HG03521 (cell line): Measurements from ENCODE around the gene CRTAC1.

Experiments
- ATAC-seq: cut with Tn5 transposase; IDR thresholded peaks from one replicate; pipeline ENCODE4 v1.9.1; 2021; ENCODE audit warnings: mild to moderate bottlenecking, moderate library complexity; ENCODE audit not compliant: unreplicated experiment

The CRTAC1 gene

DNA sequence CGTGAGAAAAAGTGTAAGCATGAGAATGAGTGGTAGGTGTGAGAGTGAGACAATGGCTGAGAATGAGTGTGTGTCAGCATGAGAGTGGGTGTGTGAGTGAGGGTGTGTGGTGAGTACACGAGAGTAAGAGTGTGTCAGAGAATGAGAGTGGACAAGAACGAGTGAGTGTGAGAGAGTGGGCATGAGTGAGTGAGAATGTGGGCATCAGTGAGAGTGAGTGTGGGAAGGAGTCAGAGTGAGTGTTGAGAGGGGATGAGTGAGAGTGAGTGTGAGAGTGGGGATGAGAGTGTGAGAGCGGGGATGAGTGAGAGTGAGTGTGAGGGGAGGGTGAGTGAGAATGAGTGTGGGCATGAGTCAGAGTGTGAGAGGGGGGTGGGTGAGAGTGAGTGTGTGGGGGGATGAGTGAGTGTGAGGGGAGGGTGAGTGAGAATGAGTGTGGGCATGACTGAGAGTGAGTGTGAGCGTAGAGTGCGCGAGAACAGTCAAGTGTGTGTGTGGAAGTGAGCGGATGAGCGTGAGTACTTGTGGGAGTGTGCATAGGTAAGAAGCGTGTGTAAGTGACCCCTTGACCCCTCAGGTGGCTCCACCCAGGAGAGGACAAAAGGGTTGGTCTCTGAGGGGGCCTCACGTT is 105.0 kb downstream of the CRTAC1 start:
- no peak for ATAC-seq

GRCh38 chr10:97924678-97925077 is 105.7 kb downstream of the CRTAC1 start:
- no peak for ATAC-seq

- no peak for ATAC-seq
These were observed 106.9 kb downstream of the CRTAC1 start for GRCh38 chr10:97923476-97923875.

DNA sequence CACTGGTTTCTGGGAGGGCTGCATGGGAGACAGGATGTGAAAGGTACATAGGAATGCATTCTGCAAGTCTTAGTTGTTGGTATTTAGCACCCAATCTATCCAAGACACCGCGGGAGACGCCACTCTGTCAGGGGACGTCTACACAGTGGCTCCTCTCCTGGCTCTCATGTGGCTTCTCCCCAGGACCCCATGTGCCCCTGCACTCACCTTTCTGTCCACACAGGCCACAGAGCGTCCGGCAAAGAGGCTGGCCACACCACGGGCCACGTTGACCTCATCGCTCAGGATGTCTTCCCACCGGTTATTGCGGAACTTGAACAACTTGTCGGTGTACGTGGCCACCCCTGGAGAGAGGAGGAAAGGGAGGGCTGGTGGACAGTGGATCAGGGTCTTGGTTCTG is 107.4 kb downstream of the CRTAC1 start:
- ATAC-seq = no peak

DNA sequence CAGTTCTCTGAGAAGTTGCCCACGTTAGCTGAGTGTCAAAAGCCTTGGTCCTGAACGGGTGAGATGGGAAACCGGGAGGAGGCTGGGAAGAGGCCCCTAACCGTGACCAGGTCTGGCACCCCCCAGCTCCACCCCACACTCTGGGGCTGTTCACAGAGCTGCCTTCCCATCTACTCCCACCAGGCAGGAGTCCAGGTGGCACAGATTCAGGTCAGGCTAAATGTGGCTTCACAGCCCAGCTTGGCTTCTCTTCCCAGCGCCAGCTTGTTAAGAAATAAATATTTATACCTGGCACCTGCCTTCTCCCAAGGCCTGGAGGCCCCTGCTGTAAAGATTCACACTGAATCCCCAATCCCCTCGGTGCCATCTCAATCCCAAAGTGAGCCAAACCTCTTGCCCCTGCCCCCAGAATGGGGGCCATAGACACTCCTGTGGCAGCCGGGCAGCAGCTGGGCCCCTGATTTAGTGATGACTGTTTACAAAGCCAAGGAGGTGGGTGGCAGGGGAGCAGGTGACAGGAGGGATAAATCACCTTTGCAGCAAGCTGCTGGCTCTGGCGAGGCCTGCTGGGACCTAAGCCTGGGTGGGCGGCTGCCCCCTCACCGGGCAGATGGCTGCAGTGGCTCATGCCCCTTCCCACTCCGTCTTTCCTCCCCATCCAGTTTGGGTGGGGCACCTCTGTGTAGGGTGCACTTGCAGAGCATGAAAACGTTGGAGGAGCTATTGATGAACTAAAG is 108.2 kb downstream of the CRTAC1 start:
- ATAC-seq = no peak

- ATAC-seq = no peak
These were observed 108.8 kb downstream of the CRTAC1 start for GRCh38 chr10:97921581-97922021.

GRCh38 chr10:97920865-97921264 is 109.6 kb downstream of the CRTAC1 start:
- ATAC-seq = no peak

DNA sequence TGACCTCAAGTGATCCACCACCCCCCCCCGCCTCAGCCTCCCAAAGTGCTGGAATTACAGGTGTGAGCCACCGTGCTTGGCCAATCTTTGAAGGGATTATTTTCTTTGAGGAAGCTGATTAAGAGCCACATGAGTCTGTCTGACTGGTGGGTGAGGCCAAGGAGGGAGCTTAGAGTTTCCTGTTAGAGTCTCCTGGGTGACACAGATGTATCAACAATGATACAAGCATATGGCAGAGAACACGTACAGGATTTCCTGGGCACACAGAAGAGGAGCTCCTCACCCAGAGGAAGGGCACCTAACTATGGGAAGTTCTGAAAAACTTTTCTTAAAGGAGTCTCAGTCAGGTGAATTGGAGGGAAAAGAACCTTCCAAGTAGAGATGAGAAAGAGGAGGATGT is 111.4 kb downstream of the CRTAC1 start:
- no peak for ATAC-seq

DNA sequence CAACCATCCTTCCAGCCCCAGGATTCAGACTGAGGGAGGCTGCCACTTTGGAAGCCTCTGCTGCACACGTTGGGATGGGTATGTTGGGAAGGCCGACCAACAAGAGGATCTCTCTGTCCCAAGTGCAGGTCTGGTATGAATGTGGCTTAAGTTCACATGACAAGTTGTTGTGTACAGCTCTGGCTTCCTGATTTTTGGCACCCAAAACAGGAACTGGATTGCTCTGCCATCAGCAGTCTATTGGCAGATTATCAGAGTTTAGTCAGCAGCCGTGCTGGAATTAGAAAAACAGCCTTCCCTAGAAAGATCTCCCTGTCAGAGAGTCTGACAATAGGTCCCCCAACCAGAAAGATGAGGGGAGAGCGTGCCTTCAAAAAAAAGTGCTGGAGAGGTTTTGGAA is 113.8 kb downstream of the CRTAC1 start:
- ATAC-seq = no peak

GRCh38 chr10:97915346-97916131 is 114.9 kb downstream of the CRTAC1 start:
- no peak for ATAC-seq

DNA sequence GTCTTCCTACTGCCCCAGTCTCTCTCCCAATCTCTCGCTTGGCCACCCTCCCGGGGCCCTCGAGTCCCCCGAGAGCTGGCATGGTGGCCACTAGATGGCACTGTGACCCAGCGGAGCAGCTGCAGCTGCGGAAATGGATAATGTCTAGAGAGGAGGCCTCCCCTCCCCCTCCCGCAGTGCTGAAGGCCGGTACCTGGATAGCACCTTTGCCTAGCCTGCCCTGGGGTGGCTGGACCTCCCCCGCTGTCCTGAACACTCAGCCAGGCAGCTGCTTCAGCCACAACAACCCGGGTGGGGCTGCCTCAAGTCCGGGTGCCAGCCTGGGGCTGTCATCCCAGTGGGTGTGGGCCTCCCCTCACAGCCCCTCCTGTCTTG is 115.6 kb downstream of the CRTAC1 start:
- no peak for ATAC-seq

DNA sequence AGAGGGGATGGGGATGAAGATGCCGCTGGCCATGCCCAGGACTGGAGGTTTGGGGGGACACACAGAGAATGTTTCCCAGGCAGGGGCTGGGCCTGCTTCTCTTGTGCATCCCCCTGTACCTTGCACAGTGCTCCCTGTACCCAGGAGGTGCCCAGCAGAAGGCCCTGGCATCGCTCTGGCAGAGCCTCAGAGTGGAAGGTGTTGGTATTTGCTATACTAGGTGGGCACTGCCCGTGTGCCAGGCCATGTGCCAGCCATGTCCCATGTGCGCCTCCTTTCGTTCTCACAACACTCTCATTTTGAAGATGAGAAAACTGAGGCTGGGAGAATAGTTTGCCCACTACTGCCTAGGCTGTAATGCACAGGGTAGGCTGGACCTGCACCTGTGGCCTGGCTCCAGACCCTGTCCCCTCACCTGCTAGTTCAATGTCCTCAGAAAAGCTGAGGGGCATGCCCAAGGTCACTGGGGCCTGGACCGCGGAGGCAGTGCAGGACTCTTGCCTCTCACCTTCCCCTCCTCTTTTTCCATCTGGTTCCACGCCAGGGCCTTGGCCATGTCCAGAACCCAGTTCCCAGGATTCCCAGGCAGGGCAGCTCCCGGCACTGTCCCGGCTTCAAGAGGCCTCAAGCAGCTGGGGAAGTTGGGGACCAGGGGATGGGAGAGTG is 116.1 kb downstream of the CRTAC1 start:
- ATAC-seq = no peak

DNA sequence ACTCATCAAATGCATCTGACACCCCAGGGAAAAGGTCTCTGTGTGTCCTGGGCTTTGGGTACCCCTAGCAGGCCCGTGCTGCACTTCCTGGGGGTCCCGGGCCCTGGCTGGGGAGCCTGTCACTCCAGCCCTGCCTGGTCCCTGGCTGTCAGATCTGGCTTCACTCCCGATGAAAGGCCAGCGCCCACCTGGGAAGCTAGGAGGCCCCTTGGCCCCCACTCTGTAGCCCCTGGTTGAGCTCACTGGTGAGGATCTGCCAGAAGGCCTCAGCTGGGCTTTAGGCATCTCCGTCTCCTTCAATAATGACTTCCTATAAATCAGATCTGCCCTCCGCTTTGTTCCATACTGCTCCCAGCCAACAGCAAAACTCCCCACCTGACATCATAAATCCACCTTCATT is 116.8 kb downstream of the CRTAC1 start:
- no peak for ATAC-seq

DNA sequence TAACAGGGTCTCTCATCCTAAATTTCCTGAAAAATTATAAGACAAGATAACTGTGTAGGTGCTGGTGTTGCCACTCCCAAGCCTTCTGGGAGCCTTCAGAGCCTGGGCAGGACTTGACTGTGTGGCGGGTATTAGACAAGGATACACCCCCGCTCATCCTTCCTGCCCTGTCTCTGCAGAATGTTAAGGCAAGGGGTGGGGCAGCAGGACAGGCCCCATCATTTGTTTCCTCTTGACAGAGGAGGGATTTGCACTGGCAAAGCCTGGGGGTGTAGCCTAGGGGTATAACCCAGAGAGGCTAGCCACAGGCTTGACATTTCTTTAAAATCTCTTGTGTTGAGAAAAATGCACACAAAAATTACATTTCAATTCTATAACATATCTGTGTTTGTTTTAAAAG is 117.2 kb downstream of the CRTAC1 start:
- ATAC-seq = no peak

- ATAC-seq = no peak
These were observed 119.2 kb downstream of the CRTAC1 start for GRCh38 chr10:97911217-97911616.

GRCh38 chr10:97910661-97911060 is 119.8 kb downstream of the CRTAC1 start:
- no peak for ATAC-seq

DNA sequence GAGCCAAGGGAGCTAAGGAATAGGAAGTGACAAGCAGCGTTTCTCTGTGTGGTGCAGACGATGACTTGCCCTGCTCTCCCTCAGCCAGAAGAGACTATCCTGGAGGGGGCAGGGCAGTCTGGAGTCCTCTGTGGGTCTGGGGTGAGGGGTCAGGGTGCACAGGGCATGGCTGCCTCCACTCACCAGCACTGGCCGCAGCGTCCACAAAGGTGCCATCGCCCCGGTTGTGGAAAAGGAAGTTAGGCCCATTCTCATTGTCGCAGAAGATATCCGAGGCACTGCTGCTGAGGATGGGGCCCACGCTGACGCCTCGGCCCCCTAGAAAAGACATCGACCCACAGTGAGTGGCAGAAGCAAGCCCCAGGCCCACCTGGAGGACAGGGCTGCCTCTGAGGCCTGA is 122.6 kb downstream of the CRTAC1 start:
- no peak for ATAC-seq

- ATAC-seq = no peak
These were observed 123.2 kb downstream of the CRTAC1 start for GRCh38 chr10:97907211-97907610.

DNA sequence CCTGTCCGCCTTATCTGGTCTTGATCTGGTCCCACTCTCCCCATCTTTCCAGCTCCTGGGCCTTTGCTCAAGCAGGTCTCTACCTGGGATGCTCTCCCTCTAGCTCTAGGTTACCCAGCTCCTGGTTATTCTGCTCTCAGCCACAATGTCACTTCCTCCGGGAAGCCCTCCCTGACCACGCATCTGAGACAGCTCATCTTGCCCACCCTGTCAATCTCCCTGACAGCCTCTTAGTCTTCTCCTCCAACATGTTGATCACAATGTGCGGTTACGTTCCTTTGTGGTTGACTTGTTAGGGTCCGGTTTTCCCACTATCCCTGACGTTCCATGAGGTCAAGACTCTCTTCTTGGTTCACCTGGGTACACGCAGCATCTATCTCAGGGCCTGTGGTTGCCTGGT is 125.1 kb downstream of the CRTAC1 start:
- ATAC-seq = no peak

DNA sequence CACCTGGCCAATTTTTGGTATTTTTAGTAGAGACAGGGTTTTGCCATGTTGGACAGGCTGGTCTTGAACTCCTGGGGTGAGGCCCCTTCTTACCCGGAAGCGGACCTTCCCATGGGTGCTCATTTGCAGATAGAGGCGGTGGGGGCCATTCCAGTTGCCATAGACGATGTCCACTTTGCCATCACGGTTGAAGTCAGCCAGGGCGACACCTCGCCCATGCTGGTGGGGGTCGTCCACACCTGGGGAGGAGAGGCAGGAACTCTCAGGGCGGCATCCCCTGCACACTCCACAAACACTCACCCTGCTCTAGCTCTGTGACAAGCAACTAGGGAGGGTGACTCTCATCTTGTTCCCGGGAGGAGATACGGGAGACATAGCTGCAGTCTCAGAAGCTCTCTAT is 125.8 kb downstream of the CRTAC1 start:
- no peak for ATAC-seq

- no peak for ATAC-seq
These were observed 126.4 kb downstream of the CRTAC1 start for GRCh38 chr10:97904018-97904381.
